HCT116 (cell line): ENCODE measurements around the gene SDK1. TPM values are rescaled to one million over a fixed set of nuclear protein-coding genes. Genes with fewer than 3 reads are reported as not detected.

ENCODE experiments used
- ATAC-seq: fragments of 200-7000 bp; cut with Tn5 transposase; 2 replicates; pipeline ENCODE4 v1.9.1; 2020; ENCODE audit warnings: mild to moderate bottlenecking, moderate library complexity
- BruUV-seq: library from RNA; stranded (reverse); fragments of 400-500 nt; replicated peaks from 2 replicates; lab custom pipeline; 2021; lab: Mats Ljungman, UMichigan
- CTCF ChIA-PET: fragments of 300-600 bp; sonication (Branson Sonifier 250); formaldehyde crosslinking; loops from one replicate; lab custom pipeline; 2021; ENCODE audit warnings: antibody characterized with exemption; lab: Charles Lee
- POLR2A ChIA-PET: fragments of 300-600, 350-600 bp; sonication (Branson Sonifier 250); formaldehyde crosslinking; loops from one replicate; lab custom pipeline; 2021; ENCODE audit warnings: antibody characterized with exemption; lab: Charles Lee
- RAD21 ChIA-PET, 2 experiments: fragments of 300-600 bp; sonication (Branson Sonifier 250); formaldehyde crosslinking; loops; one replicate each; lab custom pipeline; 2023; ENCODE audit warnings: low total read pairs in 2 of 2; ENCODE audit not compliant: uncharacterized antibody in 2 of 2, unreplicated experiment in 2 of 2, low non-redundant PET in 1 of 2; lab: Charles Lee
- DNase-seq: peaks from one replicate; pipeline ENCODE4 v3.0.0-alpha.2; 2010; ENCODE audit warnings: low read depth, low spot score
- H2AFZ ChIP-seq: fragments of 200-600 bp; shearing (Covaris generic), sonication (generic); 2 replicates; pipeline ENCODE4 v1.6.1; 2017; ENCODE audit warnings: low read depth, mixed run types, mixed read lengths, antibody characterized with exemption, low read length; ENCODE audit not compliant: poor library complexity, severe bottlenecking
- H3K27ac ChIP-seq: 2 replicates; pipeline ENCODE4 v1.5.1; 2012; ENCODE audit warnings: low read depth, low read length
- H3K27me3 ChIP-seq: fragments of 200-600 bp; sonication (generic); 2 replicates; pipeline ENCODE4 v1.6.1; 2016; ENCODE audit warnings: mixed run types, low read length, mixed read lengths; ENCODE audit not compliant: insufficient read depth
- H3K36me3 ChIP-seq, 2 experiments: fragments of 200-500 bp in 1 of 2; fragments of 200-600 bp in 1 of 2; sonication (Bioruptor generic) in 1 of 2; sonication (generic) in 1 of 2; 2 replicates each; pipeline versions ENCODE4 v1.5.1 to v1.6.1; 2014 to 2016; ENCODE audit warnings: low read length in 2 of 2, inconsistent platforms in 1 of 2, mixed read lengths in 1 of 2, mixed run types in 1 of 2; ENCODE audit not compliant: insufficient read depth in 2 of 2, control insufficient read depth in 1 of 2
- H3K4me1 ChIP-seq, 2 experiments: fragments of 200-600 bp in 1 of 2; sonication (generic) in 1 of 2; 2 replicates each; pipeline versions ENCODE4 v1.5.1 to v1.6.1; 2012 to 2017; ENCODE audit warnings: low read length in 2 of 2, inconsistent platforms in 1 of 2, mild to moderate bottlenecking in 1 of 2, mixed read lengths in 1 of 2, mixed run types in 1 of 2, moderate library complexity in 1 of 2; ENCODE audit not compliant: insufficient read depth in 2 of 2, control insufficient read depth in 1 of 2
- H3K4me2 ChIP-seq: fragments of 200-600 bp; sonication (generic); 2 replicates; pipeline ENCODE4 v1.6.1; 2017; ENCODE audit warnings: mixed run types, low read length, mixed read lengths
- H3K4me3 ChIP-seq, 2 experiments: fragments of 200-600 bp in 1 of 2; sonication (generic) in 1 of 2; replicated peaks in 1 of 2; 2 replicates each; pipeline ENCODE4 v1.5.1; 2011 to 2016; ENCODE audit warnings: low read length in 2 of 2, control low read depth in 1 of 2, low read depth in 1 of 2, mild to moderate bottlenecking in 1 of 2, mixed read lengths in 1 of 2, mixed run types in 1 of 2
- H3K79me2 ChIP-seq: fragments of 200-600 bp; sonication (generic); 2 replicates; pipeline ENCODE4 v1.6.1; 2017; ENCODE audit warnings: mild to moderate bottlenecking, mixed run types, low read length, moderate library complexity, mixed read lengths; ENCODE audit not compliant: insufficient read depth
- H3K9ac ChIP-seq: fragments of 200-600 bp; sonication (generic); 2 replicates; pipeline ENCODE4 v1.6.1; 2016; ENCODE audit warnings: low read length, mixed read lengths
- H3K9me2 ChIP-seq: fragments of 200-600 bp; sonication (generic), shearing (Covaris generic); 2 replicates; pipeline ENCODE4 v1.6.1; 2017; ENCODE audit warnings: mixed run types, mild to moderate bottlenecking, moderate library complexity; ENCODE audit not compliant: insufficient read depth
- H3K9me3 ChIP-seq, 2 experiments: fragments of 200-500 bp in 1 of 2; fragments of 200-600 bp in 1 of 2; sonication (Bioruptor generic) in 1 of 2; sonication (generic) in 1 of 2; 2 replicates each; pipeline ENCODE4 v1.6.1; 2014 to 2017; ENCODE audit warnings: low read length in 2 of 2, mixed read lengths in 2 of 2, inconsistent platforms in 1 of 2, low read depth in 1 of 2, mild to moderate bottlenecking in 1 of 2, mixed run types in 1 of 2, moderate library complexity in 1 of 2; ENCODE audit not compliant: control insufficient read depth in 1 of 2, insufficient read depth in 1 of 2
- H4K20me1 ChIP-seq: fragments of 200-600 bp; sonication (generic), shearing (Covaris generic); 2 replicates; pipeline ENCODE4 v1.6.1; 2017; ENCODE audit warnings: mixed run types, mild to moderate bottlenecking, moderate library complexity; ENCODE audit not compliant: insufficient read depth
- ELF1 ChIP-seq: IDR thresholded peaks from 2 replicates; pipeline ENCODE4 v1.6.1; 2012; ENCODE audit warnings: low read depth, borderline replicate concordance
- EZH2phosphoT487 ChIP-seq: fragments of 200-600 bp; IDR thresholded peaks from 2 replicates; pipeline ENCODE4 v1.6.1; 2018; ENCODE audit warnings: antibody characterized with exemption, borderline replicate concordance
- POLR2A ChIP-seq: IDR thresholded peaks from 2 replicates; pipeline ENCODE4 v1.7.0; 2011; ENCODE audit warnings: borderline replicate concordance; ENCODE audit not compliant: insufficient read depth, insufficient read length; ENCODE audit errors: extremely low read depth
- SRF ChIP-seq: IDR thresholded peaks from 2 replicates; pipeline ENCODE4 v1.6.1; 2012; ENCODE audit warnings: low read depth
- intact Hi-C: fragments of 100-400 bp; cut with micrococcal nuclease; formaldehyde crosslinking; loops from 2 replicates; pipeline ENCODE4 v1.10.0; 2022
- total RNA-seq: library from RNA; stranded (reverse); gene quantifications from one replicate; pipeline ENCODE4 v1.2.1, GENCODE V29; 2021; ENCODE audit not compliant: unreplicated experiment
- TF ChIP-seq, protein P1 (sequence below): IDR thresholded peaks from 2 replicates; pipeline ENCODE4 v1.6.1; 2012; ENCODE audit warnings: low read depth
- TF ChIP-seq, protein P2 (sequence below), 3 experiments: fragments of 200-600 bp in 1 of 3; sonication (generic) in 1 of 3; IDR thresholded peaks in 2 of 3; conservative IDR thresholded peaks in 1 of 3; 2 replicates each; pipeline ENCODE4 v1.5.1; 2012 to 2017; ENCODE audit warnings: low read depth in 2 of 3, low read length in 2 of 3, antibody characterized with exemption in 1 of 3, borderline replicate concordance in 1 of 3, control low read depth in 1 of 3, mild to moderate bottlenecking in 1 of 3, mixed read lengths in 1 of 3, mixed run types in 1 of 3, moderate library complexity in 1 of 3; ENCODE audit not compliant: insufficient read depth in 1 of 3

SDK1 gene
- total RNA-seq, 1 experiment from 2014 or later, result 0.05 TPM

DNA sequence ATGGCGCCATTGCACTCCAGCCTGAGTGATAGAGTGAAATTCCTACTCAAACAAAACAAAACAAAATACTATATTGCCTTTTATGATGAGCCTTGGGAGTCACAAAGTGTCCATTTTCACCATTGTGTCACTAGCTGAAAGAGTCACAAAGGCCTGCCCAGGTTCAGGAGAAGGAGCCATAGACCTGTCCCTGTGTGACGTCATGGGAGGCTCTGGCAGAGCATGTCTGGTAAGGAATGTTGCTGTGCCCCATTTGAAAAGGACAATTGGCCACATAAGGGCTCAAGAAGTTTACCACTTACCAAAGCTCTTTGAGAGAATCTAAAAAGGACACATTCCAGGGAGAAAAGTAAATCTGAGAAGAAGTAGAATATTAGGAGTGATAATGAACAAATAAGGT lies 367.7 kb downstream of the SDK1 start:
- H3K9me3 ChIP-seq, result no peaks in the 10 kb centered on the region
- TF ChIP-seq, protein P1, sequence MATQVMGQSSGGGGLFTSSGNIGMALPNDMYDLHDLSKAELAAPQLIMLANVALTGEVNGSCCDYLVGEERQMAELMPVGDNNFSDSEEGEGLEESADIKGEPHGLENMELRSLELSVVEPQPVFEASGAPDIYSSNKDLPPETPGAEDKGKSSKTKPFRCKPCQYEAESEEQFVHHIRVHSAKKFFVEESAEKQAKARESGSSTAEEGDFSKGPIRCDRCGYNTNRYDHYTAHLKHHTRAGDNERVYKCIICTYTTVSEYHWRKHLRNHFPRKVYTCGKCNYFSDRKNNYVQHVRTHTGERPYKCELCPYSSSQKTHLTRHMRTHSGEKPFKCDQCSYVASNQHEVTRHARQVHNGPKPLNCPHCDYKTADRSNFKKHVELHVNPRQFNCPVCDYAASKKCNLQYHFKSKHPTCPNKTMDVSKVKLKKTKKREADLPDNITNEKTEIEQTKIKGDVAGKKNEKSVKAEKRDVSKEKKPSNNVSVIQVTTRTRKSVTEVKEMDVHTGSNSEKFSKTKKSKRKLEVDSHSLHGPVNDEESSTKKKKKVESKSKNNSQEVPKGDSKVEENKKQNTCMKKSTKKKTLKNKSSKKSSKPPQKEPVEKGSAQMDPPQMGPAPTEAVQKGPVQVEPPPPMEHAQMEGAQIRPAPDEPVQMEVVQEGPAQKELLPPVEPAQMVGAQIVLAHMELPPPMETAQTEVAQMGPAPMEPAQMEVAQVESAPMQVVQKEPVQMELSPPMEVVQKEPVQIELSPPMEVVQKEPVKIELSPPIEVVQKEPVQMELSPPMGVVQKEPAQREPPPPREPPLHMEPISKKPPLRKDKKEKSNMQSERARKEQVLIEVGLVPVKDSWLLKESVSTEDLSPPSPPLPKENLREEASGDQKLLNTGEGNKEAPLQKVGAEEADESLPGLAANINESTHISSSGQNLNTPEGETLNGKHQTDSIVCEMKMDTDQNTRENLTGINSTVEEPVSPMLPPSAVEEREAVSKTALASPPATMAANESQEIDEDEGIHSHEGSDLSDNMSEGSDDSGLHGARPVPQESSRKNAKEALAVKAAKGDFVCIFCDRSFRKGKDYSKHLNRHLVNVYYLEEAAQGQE, result no peak
- TF ChIP-seq SRF (no peak), ELF1 (no peak), EZH2phosphoT487 (no peak), POLR2A (no peak)
- TF ChIP-seq, protein P2, sequence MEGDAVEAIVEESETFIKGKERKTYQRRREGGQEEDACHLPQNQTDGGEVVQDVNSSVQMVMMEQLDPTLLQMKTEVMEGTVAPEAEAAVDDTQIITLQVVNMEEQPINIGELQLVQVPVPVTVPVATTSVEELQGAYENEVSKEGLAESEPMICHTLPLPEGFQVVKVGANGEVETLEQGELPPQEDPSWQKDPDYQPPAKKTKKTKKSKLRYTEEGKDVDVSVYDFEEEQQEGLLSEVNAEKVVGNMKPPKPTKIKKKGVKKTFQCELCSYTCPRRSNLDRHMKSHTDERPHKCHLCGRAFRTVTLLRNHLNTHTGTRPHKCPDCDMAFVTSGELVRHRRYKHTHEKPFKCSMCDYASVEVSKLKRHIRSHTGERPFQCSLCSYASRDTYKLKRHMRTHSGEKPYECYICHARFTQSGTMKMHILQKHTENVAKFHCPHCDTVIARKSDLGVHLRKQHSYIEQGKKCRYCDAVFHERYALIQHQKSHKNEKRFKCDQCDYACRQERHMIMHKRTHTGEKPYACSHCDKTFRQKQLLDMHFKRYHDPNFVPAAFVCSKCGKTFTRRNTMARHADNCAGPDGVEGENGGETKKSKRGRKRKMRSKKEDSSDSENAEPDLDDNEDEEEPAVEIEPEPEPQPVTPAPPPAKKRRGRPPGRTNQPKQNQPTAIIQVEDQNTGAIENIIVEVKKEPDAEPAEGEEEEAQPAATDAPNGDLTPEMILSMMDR (IDR thresholded peaks at IDR 0.05 in 2 of 3, conservative IDR thresholded peaks at IDR 0.05 in 1 of 3; ENCODE audit: borderline replicate concordance in 1 of 3, insufficient read depth in 1 of 3, low read depth in 2 of 3, low read length in 2 of 3), result no peak
- TF ChIP-seq, all 23 proteins: peak for 0
- Histone ChIP-seq H3K9me2 (no peaks in the 10 kb centered on the region), H3K79me2 (no peaks in the 10 kb centered on the region), H3K4me2 (no peak overlapping the region), H3K27ac (no peak overlapping the region), H3K36me3 (no peaks in the 10 kb centered on the region), H2AFZ (no peak overlapping the region), H3K27me3 (peaks cover 17% of the 10 kb centered on the region; the same call in 1 of the 2 replicates), H3K9ac (no peak overlapping the region), H3K4me1 (no peaks in the 10 kb centered on the region), H4K20me1 (no peaks in the 10 kb centered on the region), H3K4me3 (no peak overlapping the region)
- POLR2A ChIA-PET, result no interaction called here
- RAD21 ChIA-PET, result no interaction called here
- CTCF ChIA-PET, result no interaction called here
- BruUV-seq, result no TSS peak
- ATAC-seq (no peak), DNase-seq (no peak)
- intact Hi-C loops, result no loop called here
